ENCODE measurements around the gene NLRC5.

The NLRC5 gene

DNA sequence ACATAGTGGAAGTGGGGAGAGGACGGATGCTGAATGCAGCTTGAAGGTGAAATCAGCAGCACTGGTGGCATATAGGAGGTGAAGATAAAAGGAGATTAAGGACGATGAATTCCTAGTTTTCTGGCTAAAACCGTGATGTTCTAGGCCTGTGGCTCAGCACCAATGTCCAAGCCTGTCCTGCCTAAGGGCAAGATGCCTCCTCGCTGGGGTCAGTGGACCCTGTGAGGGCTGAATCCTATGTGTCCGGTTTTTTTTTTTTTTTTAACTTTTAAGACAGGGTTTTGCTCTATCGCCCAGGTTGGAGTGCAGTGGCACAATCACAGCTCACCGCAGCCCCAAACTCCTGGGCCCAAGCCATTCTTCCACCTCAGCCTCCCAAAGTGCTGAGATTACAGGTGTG, 115.8 kb downstream of the NLRC5 start:
- TF ChIP-seq EZH2 (IDR thresholded peaks at IDR 0.05; ENCODE audit: borderline replicate concordance, low read length) = no peak
- TF ChIP-seq, protein P1, sequence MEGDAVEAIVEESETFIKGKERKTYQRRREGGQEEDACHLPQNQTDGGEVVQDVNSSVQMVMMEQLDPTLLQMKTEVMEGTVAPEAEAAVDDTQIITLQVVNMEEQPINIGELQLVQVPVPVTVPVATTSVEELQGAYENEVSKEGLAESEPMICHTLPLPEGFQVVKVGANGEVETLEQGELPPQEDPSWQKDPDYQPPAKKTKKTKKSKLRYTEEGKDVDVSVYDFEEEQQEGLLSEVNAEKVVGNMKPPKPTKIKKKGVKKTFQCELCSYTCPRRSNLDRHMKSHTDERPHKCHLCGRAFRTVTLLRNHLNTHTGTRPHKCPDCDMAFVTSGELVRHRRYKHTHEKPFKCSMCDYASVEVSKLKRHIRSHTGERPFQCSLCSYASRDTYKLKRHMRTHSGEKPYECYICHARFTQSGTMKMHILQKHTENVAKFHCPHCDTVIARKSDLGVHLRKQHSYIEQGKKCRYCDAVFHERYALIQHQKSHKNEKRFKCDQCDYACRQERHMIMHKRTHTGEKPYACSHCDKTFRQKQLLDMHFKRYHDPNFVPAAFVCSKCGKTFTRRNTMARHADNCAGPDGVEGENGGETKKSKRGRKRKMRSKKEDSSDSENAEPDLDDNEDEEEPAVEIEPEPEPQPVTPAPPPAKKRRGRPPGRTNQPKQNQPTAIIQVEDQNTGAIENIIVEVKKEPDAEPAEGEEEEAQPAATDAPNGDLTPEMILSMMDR (IDR thresholded peaks at IDR 0.05; ENCODE audit: low read length) = no peak
- H3K27ac ChIP-seq (ENCODE audit: low read depth, low read length, poor library complexity, severe bottlenecking) = no peak overlapping the region
- H3K4me3 ChIP-seq (ENCODE audit: low read depth, low read length, poor library complexity, severe bottlenecking) = no peak overlapping the region
- H4K20me1 ChIP-seq (ENCODE audit: insufficient read depth, low read length) = no peaks in the 10 kb centered on the region
- H3K9ac ChIP-seq (ENCODE audit: low read length) = no peak overlapping the region
- H3F3A ChIP-seq (ENCODE audit: insufficient read depth, low read length) = no peaks in the 10 kb centered on the region
- no peak overlapping the region for H2AFZ ChIP-seq (ENCODE audit: low read length)
- no peaks in the 10 kb centered on the region for H3K9me3 ChIP-seq (ENCODE audit: low read length)
- no peaks in the 10 kb centered on the region for H3K79me2 ChIP-seq (ENCODE audit: insufficient read depth, low read length)
- H3K4me2 ChIP-seq (ENCODE audit: low read length) = no peak overlapping the region
- 0 out of 2 replicates have a peak, but pooled peaks cover 3% of the 10 kb centered on the region for H3K27me3 ChIP-seq (ENCODE audit: insufficient read depth, low read length)
- H3K36me3 ChIP-seq (ENCODE audit: insufficient read depth, low read length) = no peaks in the 10 kb centered on the region
- no peaks in the 10 kb centered on the region for H3K9me2 ChIP-seq (ENCODE audit: low read depth, low read length)
- H3K4me1 ChIP-seq (ENCODE audit: insufficient read depth, low read length, severe bottlenecking) = peaks cover 3% of the 10 kb centered on the region

DNA sequence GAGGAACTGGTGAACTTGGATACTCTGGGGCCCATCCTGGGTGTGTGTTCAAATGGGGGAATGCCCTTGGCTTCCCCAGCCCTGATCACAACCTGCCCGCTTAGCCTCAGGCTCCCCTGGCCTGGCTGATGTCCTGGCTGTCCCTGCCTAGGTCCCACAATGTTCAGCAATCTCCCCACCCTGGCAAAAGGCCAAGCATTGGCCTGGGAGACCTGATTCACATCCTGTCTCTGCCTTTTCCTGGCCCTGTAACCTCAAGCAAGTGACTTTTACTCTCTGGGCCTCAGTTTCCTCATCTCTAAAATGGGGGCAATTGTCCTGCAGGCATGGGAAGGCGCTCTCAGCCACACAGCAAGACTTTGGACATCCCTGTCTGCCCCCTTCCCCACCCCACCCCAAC, 117.4 kb downstream of the NLRC5 start:
- TF ChIP-seq, protein P1 (IDR thresholded peaks at IDR 0.05; ENCODE audit: low read length) = no peak
- no peak for TF ChIP-seq EZH2 (IDR thresholded peaks at IDR 0.05; ENCODE audit: borderline replicate concordance, low read length)
- Histone ChIP-seq H3K9me3 (ENCODE audit: low read length) (no peaks in the 10 kb centered on the region), H3K4me1 (ENCODE audit: insufficient read depth, low read length, severe bottlenecking) (peaks cover 3% of the 10 kb centered on the region), H3K27me3 (ENCODE audit: insufficient read depth, low read length) (0 out of 2 replicates have a peak, but pooled peaks cover 3% of the 10 kb centered on the region), H3F3A (ENCODE audit: insufficient read depth, low read length) (no peaks in the 10 kb centered on the region), H4K20me1 (ENCODE audit: insufficient read depth, low read length) (no peaks in the 10 kb centered on the region), H3K9ac (ENCODE audit: low read length) (no peak overlapping the region), H2AFZ (ENCODE audit: low read length) (no peak overlapping the region), H3K27ac (ENCODE audit: low read depth, low read length, poor library complexity, severe bottlenecking) (no peak overlapping the region), H3K36me3 (ENCODE audit: insufficient read depth, low read length) (no peaks in the 10 kb centered on the region), H3K79me2 (ENCODE audit: insufficient read depth, low read length) (no peaks in the 10 kb centered on the region), H3K4me2 (ENCODE audit: low read length) (no peak overlapping the region), H3K4me3 (ENCODE audit: low read depth, low read length, poor library complexity, severe bottlenecking) (no peak overlapping the region), H3K9me2 (ENCODE audit: low read depth, low read length) (no peaks in the 10 kb centered on the region)

DNA sequence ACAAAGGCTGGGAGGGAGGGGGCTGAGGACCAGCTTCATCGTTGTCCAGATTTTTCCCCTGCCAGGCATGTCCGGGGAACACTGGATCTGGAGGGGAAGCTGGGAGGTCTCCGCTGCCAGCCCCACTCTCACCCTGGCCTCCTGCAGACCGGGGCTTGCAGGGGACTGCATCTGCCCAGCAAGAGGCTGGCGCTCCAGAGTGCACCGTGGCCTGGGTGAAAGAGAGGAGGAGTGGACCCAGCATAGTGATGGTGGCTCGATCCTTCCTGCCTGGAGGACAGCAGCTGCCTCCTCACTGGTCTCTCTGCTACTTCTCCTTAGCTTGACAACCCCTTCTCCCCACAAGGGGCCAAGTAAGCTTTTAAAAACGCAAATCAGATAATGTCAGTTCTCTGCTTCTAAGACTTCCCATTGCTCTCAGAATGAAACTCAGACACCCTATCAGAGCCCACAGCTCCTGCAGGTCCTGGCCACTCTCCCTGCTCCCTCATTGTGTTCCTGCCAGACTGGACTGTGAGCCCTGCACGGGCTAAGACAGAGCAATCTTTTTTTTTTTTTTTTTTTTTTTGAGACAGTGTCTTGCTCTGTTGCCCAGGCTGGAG, 118.1 kb downstream of the NLRC5 start:
- 0 out of 2 replicates have a peak, but pooled peaks cover 3% of the 10 kb centered on the region for H3K27me3 ChIP-seq (ENCODE audit: insufficient read depth, low read length)
- no peak overlapping the region for H3K4me3 ChIP-seq (ENCODE audit: low read depth, low read length, poor library complexity, severe bottlenecking)
- no peak overlapping the region for H2AFZ ChIP-seq (ENCODE audit: low read length)
- H3K9me3 ChIP-seq (ENCODE audit: low read length) = no peaks in the 10 kb centered on the region
- TF ChIP-seq, protein P1 (IDR thresholded peaks at IDR 0.05; ENCODE audit: low read length) = no peak
- no peak for TF ChIP-seq EZH2 (IDR thresholded peaks at IDR 0.05; ENCODE audit: borderline replicate concordance, low read length)
- no peaks in the 10 kb centered on the region for H3K9me2 ChIP-seq (ENCODE audit: low read depth, low read length)
- H3K36me3 ChIP-seq (ENCODE audit: insufficient read depth, low read length) = no peaks in the 10 kb centered on the region
- no peaks in the 10 kb centered on the region for H3K79me2 ChIP-seq (ENCODE audit: insufficient read depth, low read length)
- H3F3A ChIP-seq (ENCODE audit: insufficient read depth, low read length) = no peaks in the 10 kb centered on the region
- no peak overlapping the region for H3K4me2 ChIP-seq (ENCODE audit: low read length)
- H4K20me1 ChIP-seq (ENCODE audit: insufficient read depth, low read length) = no peaks in the 10 kb centered on the region
- no peak overlapping the region for H3K9ac ChIP-seq (ENCODE audit: low read length)
- no peak overlapping the region for H3K27ac ChIP-seq (ENCODE audit: low read depth, low read length, poor library complexity, severe bottlenecking)
- peaks cover 3% of the 10 kb centered on the region for H3K4me1 ChIP-seq (ENCODE audit: insufficient read depth, low read length, severe bottlenecking)

Data from OCI-LY1 (cell line).